IgD-negative memory B cell (primary cell): ENCODE data around the gene UBALD2. TPM values are rescaled to one million over a fixed set of nuclear protein-coding genes. Genes with fewer than 3 reads are reported as not detected.
"Not testable (repeated sequence)": the region's sequence is repeated elsewhere in the genome, so short reads cannot be mapped to it uniquely, and the experiment has no call there.

Experiments used
- H3K27ac Mint-ChIP-seq, 3 donors: one replicate each; pipeline ENCODE4 v1.8.0; 2020 to 2022; ENCODE audit warnings: mild to moderate bottlenecking in 3 of 3, mixed read lengths in 3 of 3, moderate library complexity in 1 of 3
- H3K27me3 Mint-ChIP-seq: one replicate; pipeline ENCODE4 v1.8.0; 2021; ENCODE audit warnings: mixed read lengths
- H3K36me3 Mint-ChIP-seq: one replicate; pipeline ENCODE4 v1.8.0; 2020; ENCODE audit warnings: mild to moderate bottlenecking, mixed read lengths
- H3K4me1 Mint-ChIP-seq, 3 donors: one replicate each; pipeline ENCODE4 v1.8.0; 2020 to 2022; ENCODE audit warnings: mixed read lengths in 3 of 3, mild to moderate bottlenecking in 1 of 3
- H3K4me3 Mint-ChIP-seq, 4 donors: one replicate each; pipeline ENCODE4 v1.8.0; 2020 to 2022; ENCODE audit warnings: mild to moderate bottlenecking in 4 of 4, mixed read lengths in 4 of 4, moderate library complexity in 3 of 4
- H3K9me3 Mint-ChIP-seq, 3 donors: one replicate each; pipeline ENCODE4 v1.8.0; 2020 to 2021; ENCODE audit warnings: mixed read lengths in 3 of 3, mild to moderate bottlenecking in 1 of 3
- polyA plus RNA-seq: library from polyadenylated mRNA; unstranded; fragments of 300-500 nt; fragmentation: Illumina TruSeq; gene quantifications from one replicate; pipeline ENCODE4 v1.2.3, GENCODE V29; 2021

UBALD2 gene
- polyA plus RNA-seq, 1 donor from 2014 or later: 4.3 TPM

- peaks cover 0 to 2% (median 0%) of the 10 kb centered on the region in 3 donors for H3K4me1 Mint-ChIP-seq
- no peak overlapping the region for H3K27ac Mint-ChIP-seq
- H3K27me3 Mint-ChIP-seq: no peaks in the 10 kb centered on the region
- no peak overlapping the region for H3K4me3 Mint-ChIP-seq
- no peaks in the 10 kb centered on the region for H3K9me3 Mint-ChIP-seq
- no peaks in the 10 kb centered on the region for H3K36me3 Mint-ChIP-seq
These were observed 32.3 kb downstream of the UBALD2 start for GRCh38 chr17:76297436-76297835.

DNA sequence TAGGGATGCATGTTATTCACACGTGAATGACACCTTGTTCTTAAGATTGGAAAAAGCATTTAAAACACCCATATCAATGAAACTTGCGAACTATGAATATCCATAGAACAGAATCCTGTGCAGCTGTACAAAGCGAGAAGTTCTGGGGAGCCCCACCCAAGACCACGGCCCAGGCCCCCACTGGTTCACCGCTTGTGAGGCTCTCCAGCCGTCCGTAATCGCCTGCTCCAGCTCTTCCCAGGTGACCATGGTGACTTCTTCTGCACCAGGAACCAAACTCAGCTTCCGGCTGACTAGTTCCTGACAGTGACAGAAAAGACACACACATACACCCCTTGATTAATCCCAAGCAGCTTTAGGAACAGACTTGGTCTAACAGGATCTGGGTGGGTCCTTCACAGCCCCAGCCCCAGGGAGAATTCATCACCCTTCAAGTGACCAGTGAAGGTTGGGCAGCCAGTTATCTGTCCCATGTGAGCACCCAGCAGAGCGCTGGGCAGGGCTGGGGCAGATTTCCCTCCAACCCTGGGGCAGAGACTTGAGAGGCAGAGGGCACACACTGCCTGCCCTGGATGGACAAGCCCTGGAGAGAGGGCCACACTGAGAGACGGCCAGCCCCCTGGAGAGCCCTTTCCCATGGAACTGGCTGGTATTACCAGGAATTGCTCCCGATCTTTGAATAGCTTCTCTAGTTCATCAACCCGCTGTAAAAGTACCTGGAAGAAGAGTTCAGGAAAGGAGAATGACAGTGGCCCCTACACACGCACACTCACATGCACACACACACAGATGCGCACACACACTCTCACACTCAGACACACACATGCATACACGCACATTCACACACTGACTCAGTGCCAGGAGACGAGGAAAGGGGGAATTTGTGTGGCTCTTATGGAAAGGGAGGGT is 39.3 kb downstream of the UBALD2 start:
- peak overlapping the region in 1 of 4 donors; percentile 68 for H3K4me3 Mint-ChIP-seq

DNA sequence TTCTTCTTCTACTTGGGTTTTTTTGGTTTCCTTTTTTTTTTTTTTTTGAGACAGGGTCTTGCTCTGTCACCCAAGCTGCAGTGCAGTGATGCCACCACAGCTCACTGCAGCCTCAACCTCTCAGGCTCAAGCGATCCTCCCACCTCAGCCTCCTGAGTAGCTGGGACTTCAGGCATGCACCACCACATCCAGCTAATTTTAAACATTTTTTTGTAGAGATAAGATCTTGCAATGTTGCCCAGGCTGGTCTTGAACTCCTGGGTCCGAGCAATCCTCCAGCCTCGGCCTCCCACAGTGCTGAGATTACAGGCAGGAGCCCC is 39.9 kb downstream of the UBALD2 start:
- not testable (repeated sequence) for H3K4me3 Mint-ChIP-seq, H3K4me1 Mint-ChIP-seq, H3K9me3 Mint-ChIP-seq, H3K27me3 Mint-ChIP-seq, H3K36me3 Mint-ChIP-seq
- peak overlapping the region in 1 of 3 donors; percentile 65 for H3K27ac Mint-ChIP-seq

More for the DNA sequence above, 39.3 kb downstream of the UBALD2 start:
- Mint-ChIP-seq H3K36me3 (peaks cover 2% of the 10 kb centered on the region), H3K9me3 (no peaks in the 10 kb centered on the region), H3K27me3 (no peaks in the 10 kb centered on the region), H3K4me1 (peaks cover 0 to 3% (median 0%) of the 10 kb centered on the region in 3 donors), H3K27ac (peak overlapping the region in 1 of 3 donors; percentile 65)

DNA sequence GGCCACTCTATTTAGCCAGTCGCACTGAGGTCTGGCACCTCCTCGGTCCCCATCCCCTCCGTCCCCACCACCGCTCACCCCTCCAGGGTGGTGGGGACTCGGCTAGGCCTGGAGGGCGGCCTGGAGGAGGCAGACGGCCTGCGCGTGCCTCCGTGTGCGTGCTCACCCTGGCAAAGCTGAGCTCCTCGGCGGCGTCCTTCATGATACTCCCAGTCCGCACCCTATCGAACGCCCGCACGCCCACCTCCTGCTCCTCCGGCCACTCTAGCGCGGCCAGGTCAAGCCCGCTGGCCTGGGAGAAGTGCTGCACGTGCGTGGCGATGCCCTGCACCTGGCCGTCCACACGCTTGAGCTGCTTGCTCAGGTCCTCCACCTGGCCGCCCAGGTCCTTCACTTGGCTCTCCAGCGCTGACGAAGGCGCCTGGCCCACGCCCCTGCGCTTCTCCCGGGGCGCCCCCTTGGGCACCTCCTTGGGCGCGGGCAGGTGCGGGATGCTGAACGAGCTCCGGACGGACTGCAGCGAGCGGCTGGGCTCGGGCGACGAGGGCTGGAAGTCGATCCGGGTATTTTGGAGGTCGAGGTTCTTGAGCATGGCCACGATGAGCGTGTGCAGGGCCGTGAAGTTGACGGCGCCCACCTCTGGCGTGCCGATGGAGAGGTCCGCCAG is 42.3 kb downstream of the UBALD2 start:
- Mint-ChIP-seq H3K4me1 (peaks cover 0 to 3% (median 0%) of the 10 kb centered on the region in 3 donors), H3K27ac (peak overlapping the region in 1 of 3 donors; percentile 63), H3K9me3 (no peaks in the 10 kb centered on the region), H3K4me3 (no peak overlapping the region), H3K27me3 (no peaks in the 10 kb centered on the region), H3K36me3 (peaks cover 5% of the 10 kb centered on the region)

DNA sequence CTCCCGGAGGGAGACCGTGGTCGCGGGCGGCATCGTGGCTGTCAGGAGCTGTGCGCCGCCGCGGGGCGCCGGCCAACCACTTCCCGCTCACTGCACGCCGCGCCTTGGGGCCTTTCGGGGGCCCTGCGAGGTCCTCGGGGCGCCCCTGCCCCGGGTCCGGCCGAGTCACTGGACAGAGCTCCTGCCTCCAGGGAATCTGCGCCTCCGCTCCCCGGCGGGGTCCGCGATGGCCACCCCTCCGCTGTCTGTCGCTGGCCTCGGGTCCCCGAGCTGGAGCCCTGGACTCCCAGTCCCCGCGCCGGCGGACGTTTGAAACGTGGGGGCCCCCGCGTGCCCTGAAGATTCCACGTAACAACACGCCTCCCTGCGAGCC is 42.8 kb downstream of the UBALD2 start, which contains the start of gene QRICH2:
TSS of gene QRICH2 (minus strand) at position 311 of the 373 bp plus-strand sequence. CDS start at position 33, 278 bp downstream.
- Mint-ChIP-seq H3K27ac (peak within 1 kb of the TSS in 1 of 3 donors; percentile 63), H3K36me3 (peaks cover 5% of the 10 kb centered on the region), H3K27me3 (no peaks in the 10 kb centered on the region), H3K4me1 (peaks cover 0 to 3% (median 0%) of the 10 kb centered on the region in 3 donors), H3K4me3 (no peak within 1 kb of the TSS), H3K9me3 (no peaks in the 10 kb centered on the region)

GRCh38 chr17:76309461-76309860 is 44.3 kb downstream of the UBALD2 start:
- Mint-ChIP-seq H3K27ac (no peak overlapping the region), H3K36me3 (peaks cover 5% of the 10 kb centered on the region), H3K9me3 (no peaks in the 10 kb centered on the region), H3K4me3 (no peak overlapping the region), H3K4me1 (peaks cover 0 to 1% (median 0%) of the 10 kb centered on the region in 3 donors), H3K27me3 (no peaks in the 10 kb centered on the region)

- H3K9me3 Mint-ChIP-seq: no peaks in the 10 kb centered on the region
- no peaks in the 10 kb centered on the region for H3K4me1 Mint-ChIP-seq
- no peaks in the 10 kb centered on the region for H3K27me3 Mint-ChIP-seq
- peaks cover 5% of the 10 kb centered on the region for H3K36me3 Mint-ChIP-seq
- peak overlapping the region in 1 of 3 donors; percentile 33 for H3K27ac Mint-ChIP-seq
- no peak overlapping the region for H3K4me3 Mint-ChIP-seq
These were observed 47.6 kb downstream of the UBALD2 start for GRCh38 chr17:76312735-76313134.

- Mint-ChIP-seq H3K27ac (no peak overlapping the region), H3K27me3 (no peaks in the 10 kb centered on the region), H3K4me3 (no peak overlapping the region), H3K36me3 (peaks cover 5% of the 10 kb centered on the region), H3K9me3 (no peaks in the 10 kb centered on the region), H3K4me1 (no peaks in the 10 kb centered on the region)
These were observed 49.5 kb downstream of the UBALD2 start for GRCh38 chr17:76314392-76315227.

- Mint-ChIP-seq H3K4me1 (peaks cover 0 to 1% (median 0%) of the 10 kb centered on the region in 3 donors), H3K9me3 (no peaks in the 10 kb centered on the region), H3K4me3 (no peak overlapping the region), H3K36me3 (peaks cover 5% of the 10 kb centered on the region), H3K27ac (no peak overlapping the region), H3K27me3 (no peaks in the 10 kb centered on the region)
These were observed 52.4 kb downstream of the UBALD2 start for GRCh38 chr17:76317535-76317934.

GRCh38 chr17:76318586-76318985 is 53.4 kb downstream of the UBALD2 start:
- no peaks in the 10 kb centered on the region for H3K9me3 Mint-ChIP-seq
- no peak overlapping the region for H3K27ac Mint-ChIP-seq
- H3K27me3 Mint-ChIP-seq: no peaks in the 10 kb centered on the region
- H3K4me1 Mint-ChIP-seq: peaks cover 0 to 1% (median 0%) of the 10 kb centered on the region in 3 donors
- H3K36me3 Mint-ChIP-seq: peaks cover 7% of the 10 kb centered on the region
- no peak overlapping the region for H3K4me3 Mint-ChIP-seq

Other genes with a start within 250 kb of the UBALD2 start
- not detected for gene EVPL, start 238.0 kb upstream of the UBALD2 start, polyA plus RNA-seq
- gene SRP68, start 192.8 kb upstream of the UBALD2 start, polyA plus RNA-seq: 58.7 TPM
- gene GALR2, start 190.6 kb upstream of the UBALD2 start, polyA plus RNA-seq: 0.21 TPM
- 1.6 TPM for gene ZACN, start 186.2 kb upstream of the UBALD2 start, polyA plus RNA-seq
- gene EXOC7, start 161.6 kb upstream of the UBALD2 start, polyA plus RNA-seq: 52.7 TPM
- gene FOXJ1, start 124.1 kb upstream of the UBALD2 start, polyA plus RNA-seq: not detected
- 0.43 TPM for gene RNF157, start 24.9 kb upstream of the UBALD2 start, polyA plus RNA-seq
- gene QRICH2, start 42.9 kb downstream of the UBALD2 start, polyA plus RNA-seq: 0.14 TPM
- 62.0 TPM for gene PRPSAP1, start 88.6 kb downstream of the UBALD2 start, polyA plus RNA-seq
- not detected for gene SPHK1, start 119.3 kb downstream of the UBALD2 start, polyA plus RNA-seq
- gene UBE2O, start 187.8 kb downstream of the UBALD2 start, polyA plus RNA-seq: 13.8 TPM
- 1.1 TPM for gene AANAT, start 202.3 kb downstream of the UBALD2 start, polyA plus RNA-seq
- gene RHBDF2, start 236.1 kb downstream of the UBALD2 start, polyA plus RNA-seq: 160 TPM